GM23338 (cell line): ENCODE results near the gene MSL1.

Experiments
- CREB1 ChIP-seq: fragments of 250-450 bp; sonication (Bioruptor Pico); IDR thresholded peaks from 2 replicates; pipeline ENCODE4 v1.5.0; 2020; ENCODE audit warnings: low read depth, mild to moderate bottlenecking, moderate library complexity
- EZH2 ChIP-seq: fragments of 200-600 bp; sonication (generic); IDR thresholded peaks from one replicate; pipeline ENCODE4 v1.8.0; 2017; ENCODE audit warnings: antibody characterized with exemption, mild to moderate bottlenecking, low read depth; ENCODE audit not compliant: unreplicated experiment
- JUNB ChIP-seq: IDR thresholded peaks from one replicate; pipeline ENCODE4 v1.6.1; 2016; ENCODE audit warnings: antibody characterized with exemption; ENCODE audit not compliant: unreplicated experiment
- POLR2AphosphoS5 ChIP-seq: IDR thresholded peaks from 2 replicates; pipeline ENCODE4 v1.6.1; 2016; ENCODE audit warnings: antibody characterized with exemption, low read depth
- REST ChIP-seq: IDR thresholded peaks from one replicate; pipeline ENCODE4 v1.6.1; 2018; ENCODE audit warnings: antibody characterized with exemption; ENCODE audit not compliant: unreplicated experiment
- TF ChIP-seq, protein P1 (sequence below), 2 experiments: fragments of 200-600 bp in 1 of 2; sonication (generic) in 1 of 2; conservative IDR thresholded peaks; 2 replicates each; pipeline versions ENCODE4 v1.5.1 to v1.6.1; 2016 to 2017; ENCODE audit warnings: antibody characterized with exemption in 2 of 2, low read depth in 2 of 2, mild to moderate bottlenecking in 2 of 2, moderate library complexity in 1 of 2

GRCh38 chr17:40110026-40110845 is 11.5 kb upstream of the MSL1 start:
- TF ChIP-seq REST (no peak), POLR2AphosphoS5 (0 out of 2 replicates have a peak, but pooled peaks have one; percentile 19), JUNB (no peak), EZH2 (no peak), CREB1 (CRISPR knock-in tag) (no peak)
- TF ChIP-seq, protein P1, sequence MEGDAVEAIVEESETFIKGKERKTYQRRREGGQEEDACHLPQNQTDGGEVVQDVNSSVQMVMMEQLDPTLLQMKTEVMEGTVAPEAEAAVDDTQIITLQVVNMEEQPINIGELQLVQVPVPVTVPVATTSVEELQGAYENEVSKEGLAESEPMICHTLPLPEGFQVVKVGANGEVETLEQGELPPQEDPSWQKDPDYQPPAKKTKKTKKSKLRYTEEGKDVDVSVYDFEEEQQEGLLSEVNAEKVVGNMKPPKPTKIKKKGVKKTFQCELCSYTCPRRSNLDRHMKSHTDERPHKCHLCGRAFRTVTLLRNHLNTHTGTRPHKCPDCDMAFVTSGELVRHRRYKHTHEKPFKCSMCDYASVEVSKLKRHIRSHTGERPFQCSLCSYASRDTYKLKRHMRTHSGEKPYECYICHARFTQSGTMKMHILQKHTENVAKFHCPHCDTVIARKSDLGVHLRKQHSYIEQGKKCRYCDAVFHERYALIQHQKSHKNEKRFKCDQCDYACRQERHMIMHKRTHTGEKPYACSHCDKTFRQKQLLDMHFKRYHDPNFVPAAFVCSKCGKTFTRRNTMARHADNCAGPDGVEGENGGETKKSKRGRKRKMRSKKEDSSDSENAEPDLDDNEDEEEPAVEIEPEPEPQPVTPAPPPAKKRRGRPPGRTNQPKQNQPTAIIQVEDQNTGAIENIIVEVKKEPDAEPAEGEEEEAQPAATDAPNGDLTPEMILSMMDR (conservative IDR thresholded peaks at IDR 0.05; ENCODE audit: low read depth in 2 of 2), result no peak
